GM21360 (cell line): Measurements from ENCODE around the gene HTR5A.

Source experiments
- ATAC-seq: cut with Tn5 transposase; IDR thresholded peaks from one replicate; pipeline ENCODE4 v1.9.1; 2021; ENCODE audit warnings: mild to moderate bottlenecking, moderate library complexity; ENCODE audit not compliant: unreplicated experiment

The HTR5A gene

DNA sequence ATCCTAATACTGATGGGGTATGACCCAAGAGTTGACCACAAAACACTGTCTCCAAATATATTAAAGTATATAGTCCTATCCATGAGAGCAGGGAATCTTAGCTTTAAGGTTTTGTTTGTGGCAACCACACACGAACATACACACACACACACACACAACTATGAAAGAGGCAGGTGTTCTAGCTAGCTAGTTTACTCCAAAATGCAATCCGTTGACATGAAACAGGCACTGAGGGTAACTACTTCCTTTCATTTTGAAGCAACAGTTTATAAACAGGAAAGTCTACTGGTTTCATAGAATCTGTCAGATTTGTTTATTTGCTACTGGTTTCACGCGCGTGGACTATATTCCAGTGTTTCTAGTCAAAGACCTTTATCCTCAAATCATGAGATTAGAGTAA lies 14.8 kb downstream of the HTR5A start:
- ATAC-seq, result no peak

GRCh38 chr7:155090684-155091083 lies 20.6 kb downstream of the HTR5A start:
- ATAC-seq, result no peak

- ATAC-seq, result no peak
These were observed 23.5 kb downstream of the HTR5A start for GRCh38 chr7:155093596-155093995.

DNA sequence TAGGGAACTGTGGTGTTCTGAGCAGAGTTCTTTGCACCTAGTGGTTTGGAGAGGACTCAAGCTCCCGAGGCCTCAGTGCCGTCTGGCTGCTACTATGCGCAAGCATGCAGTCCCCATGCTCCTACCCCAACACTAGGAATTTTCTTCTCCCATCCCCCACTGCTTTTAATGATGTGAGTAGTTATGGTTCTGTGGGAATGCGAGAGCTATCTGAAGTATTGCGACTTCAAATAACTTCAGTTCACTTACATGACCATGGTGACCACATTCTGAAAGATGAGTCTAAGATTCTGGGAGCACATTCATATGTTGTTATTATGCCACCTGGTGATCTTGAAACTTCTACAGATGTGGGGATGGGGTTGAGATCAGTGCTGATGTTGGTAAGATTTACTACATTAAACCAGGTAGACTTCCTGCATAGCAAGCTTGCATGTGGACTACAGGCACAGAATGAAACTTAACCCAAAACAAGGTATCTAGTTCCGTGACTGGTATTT lies 24.6 kb downstream of the HTR5A start:
- no peak for ATAC-seq

- ATAC-seq, result no peak
These were observed 27.2 kb downstream of the HTR5A start for GRCh38 chr7:155097338-155097737.

DNA sequence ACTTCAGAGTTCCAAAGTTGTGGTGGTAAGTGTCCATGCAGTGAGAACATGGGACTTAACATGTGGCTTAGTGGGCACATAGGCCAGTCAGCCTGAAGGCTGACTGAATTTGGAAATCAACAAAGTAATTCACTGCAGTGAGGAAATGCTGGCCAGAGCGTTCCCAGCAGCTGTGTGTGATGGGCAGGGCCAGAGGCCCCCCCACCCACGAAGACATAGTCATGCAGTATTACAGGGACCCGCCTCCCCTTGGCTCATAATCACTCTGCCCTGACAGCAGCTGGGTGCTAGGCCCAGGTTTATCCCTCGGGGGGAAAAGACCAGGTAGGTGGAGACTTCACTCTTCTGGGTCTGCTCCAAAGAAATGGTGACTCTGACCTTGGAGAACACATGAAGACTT lies 33.7 kb downstream of the HTR5A start:
- no peak for ATAC-seq

DNA sequence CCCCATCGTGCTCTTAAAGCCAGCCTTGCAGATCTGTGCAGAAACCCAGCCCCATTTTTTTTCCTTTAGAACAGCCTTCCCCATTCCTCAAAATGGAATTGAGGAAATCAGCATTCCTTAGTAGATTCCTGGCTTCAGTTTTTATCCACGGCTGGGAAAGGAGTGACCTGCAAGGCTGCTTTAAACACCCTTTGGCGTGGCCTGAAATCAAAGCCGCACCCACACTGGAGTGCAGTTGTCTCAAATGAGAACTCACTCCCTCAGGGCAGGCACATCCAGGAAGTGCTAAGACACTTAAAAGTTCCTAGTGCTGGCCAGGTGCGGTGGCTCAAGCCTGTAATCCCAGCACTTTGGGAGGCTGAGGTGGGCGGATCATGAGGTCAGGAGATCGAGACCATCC lies 34.8 kb downstream of the HTR5A start:
- no peak for ATAC-seq

GRCh38 chr7:155106356-155106755 lies 36.2 kb downstream of the HTR5A start:
- no peak for ATAC-seq

DNA sequence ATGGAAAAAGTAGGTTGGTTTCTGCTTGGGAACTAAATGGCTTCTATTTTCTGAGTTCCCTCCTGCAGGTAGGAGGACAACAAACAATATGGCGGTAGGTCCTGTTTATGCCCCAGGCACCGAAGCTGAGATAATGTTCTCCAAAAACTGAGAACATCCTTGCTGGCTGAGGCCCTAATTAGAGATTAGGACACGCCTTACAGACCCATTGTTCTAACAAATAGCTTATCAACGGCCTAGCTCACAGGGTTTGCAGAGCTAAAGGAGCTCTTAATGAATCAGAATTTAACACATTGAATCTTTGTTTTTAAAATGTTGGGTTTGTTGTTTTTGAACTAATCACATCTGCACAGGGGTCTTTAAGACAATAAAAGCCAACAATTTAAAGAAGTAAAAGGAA lies 37.0 kb downstream of the HTR5A start:
- no peak for ATAC-seq

GRCh38 chr7:155108144-155108901 lies 38.2 kb downstream of the HTR5A start:
- ATAC-seq, result no peak

DNA sequence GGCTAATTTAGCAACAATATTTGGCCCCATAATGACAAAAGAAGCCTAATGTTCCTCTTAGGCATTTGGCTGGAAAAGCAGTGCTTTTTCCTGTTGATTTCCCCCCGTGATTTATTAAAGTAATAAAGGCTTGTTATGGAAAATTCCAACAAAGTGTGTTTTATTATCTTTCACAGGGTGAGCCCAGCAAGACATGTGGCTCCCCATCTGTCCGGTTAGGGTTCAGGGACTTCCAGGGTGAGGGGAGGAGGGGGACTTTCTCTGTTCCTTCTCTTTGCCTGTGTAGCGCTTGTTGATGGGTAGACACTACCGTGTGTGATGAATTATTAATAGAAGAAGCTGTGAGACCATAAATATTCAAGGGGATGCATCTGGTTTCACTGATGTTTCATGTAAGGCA lies 39.0 kb downstream of the HTR5A start:
- no peak for ATAC-seq

DNA sequence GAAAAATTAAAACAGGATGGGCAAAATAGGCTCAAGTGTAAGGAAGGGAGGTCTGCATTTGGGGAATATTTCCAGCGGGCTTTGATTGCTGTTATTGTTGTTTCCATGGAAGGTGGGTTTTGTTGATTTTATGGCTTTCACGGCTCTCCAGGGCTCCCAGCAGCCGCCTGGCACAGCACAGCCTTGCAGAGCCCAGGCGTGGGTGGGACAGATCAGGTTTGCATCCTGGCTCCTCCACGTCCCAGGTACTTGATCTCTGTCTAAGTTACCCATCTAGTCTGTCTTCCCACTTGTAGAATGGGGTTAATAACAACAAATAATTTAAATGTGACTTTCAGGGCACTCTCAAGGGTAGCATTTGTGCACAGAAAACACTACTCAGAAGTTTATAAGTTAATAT lies 45.2 kb downstream of the HTR5A start:
- ATAC-seq, result no peak

- ATAC-seq, result no peak
These were observed 49.8 kb downstream of the HTR5A start for GRCh38 chr7:155119801-155120382.

DNA sequence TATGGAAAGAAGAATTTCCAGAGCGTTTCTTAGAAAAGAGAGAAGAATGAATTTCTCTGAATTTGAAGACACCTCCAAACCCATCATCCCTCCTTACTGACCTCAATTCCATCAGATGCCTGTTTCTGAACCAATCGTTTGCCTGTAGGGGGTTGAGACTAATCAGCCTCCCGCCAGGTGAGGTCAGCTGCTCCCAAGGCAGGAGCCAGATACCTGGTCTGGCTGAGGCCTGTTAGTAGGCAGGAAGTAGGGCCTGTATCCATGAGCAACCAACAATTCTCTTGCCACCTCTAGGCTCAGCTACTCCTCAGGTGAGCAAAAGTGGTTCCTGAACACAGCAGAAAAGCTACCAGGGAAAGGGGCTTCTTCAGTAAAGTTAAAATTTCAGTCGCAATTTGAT lies 50.3 kb downstream of the HTR5A start:
- ATAC-seq, result no peak

DNA sequence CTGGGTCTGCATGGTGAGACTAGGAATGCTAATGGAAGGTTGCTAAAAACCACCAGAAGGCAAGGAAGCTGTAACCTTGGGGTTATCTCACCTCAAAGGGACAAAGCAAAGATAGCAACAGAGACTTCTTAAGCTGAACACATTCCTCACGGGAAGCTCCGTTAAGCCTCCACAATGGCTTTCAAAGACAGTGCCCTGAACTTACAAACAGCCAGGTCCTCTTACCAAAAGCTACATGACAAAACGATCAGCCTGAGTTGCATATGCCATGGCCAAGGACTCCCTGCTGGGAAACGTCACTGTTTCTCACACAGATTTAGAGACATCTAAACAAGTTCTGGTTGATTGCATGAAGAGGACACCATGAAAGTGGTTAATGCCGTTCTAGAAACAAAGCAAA lies 52.7 kb downstream of the HTR5A start:
- ATAC-seq, result no peak

DNA sequence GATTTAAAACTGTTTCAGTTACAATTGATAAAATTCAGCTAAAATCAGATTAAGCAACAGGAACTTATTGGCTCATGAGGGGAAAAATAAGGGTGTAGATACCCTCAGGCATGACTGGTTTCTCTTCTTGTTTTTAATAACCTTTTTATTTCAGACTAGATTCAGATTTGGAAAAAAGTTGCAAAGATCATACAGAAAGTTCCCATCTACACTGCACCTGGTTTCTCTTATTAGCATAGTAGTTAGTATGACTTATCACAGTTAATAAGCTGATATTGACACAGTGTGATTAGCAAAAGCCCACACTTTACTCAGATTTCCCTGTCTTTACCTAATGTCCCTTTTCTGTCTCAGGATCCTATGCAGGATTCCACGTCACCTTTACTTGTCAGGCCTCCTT lies 53.3 kb downstream of the HTR5A start:
- ATAC-seq, result no peak

DNA sequence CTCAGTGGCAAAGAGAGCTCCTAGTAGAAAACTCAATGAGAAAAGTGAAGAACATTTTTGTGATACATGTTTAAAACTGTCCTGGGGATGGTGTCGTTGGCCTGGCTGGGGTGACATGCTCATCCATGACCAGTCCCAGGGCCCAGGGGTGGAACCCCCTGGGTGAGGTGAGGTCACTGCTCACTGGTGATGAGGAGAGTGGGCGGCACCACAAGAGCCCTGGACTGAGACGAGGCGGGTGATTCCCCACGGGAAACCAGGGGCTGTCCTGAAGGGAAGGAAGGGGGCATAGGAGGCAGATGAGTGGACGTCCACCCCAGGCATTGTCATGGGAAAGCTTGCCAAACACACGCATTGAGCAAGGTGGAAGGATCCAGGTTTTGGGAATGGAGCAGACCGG lies 54.6 kb downstream of the HTR5A start:
- no peak for ATAC-seq

DNA sequence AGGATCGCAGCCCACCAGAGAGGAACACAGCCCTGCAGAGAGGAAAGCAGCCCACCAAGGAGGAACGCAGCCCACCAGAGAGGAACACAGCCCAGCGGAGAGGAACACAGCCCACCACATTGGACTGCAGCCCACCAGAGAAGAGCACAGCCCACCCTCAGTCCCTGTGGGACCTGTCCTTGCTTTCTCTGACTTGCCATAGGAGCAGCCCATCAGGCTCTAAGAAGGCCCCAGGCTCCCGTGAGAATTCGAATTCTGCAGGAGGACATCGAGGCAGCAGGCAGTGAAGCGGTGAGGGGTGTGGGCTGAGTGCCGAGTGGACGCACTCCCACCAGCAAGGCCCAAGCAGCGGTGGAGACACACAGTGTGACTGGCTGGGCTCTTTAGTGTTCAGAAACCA lies 59.1 kb downstream of the HTR5A start:
- ATAC-seq, result no peak

GRCh38 chr7:155129789-155130188 lies 59.7 kb downstream of the HTR5A start:
- no peak for ATAC-seq

- ATAC-seq, result no peak
These were observed 60.4 kb downstream of the HTR5A start for GRCh38 chr7:155130493-155130892.

- ATAC-seq, result no peak
These were observed 61.0 kb downstream of the HTR5A start for GRCh38 chr7:155131090-155131489.

- ATAC-seq, result no peak
These were observed 62.3 kb downstream of the HTR5A start for GRCh38 chr7:155132431-155132830.
